Endodermal cell (in vitro differentiated cells): ENCODE data around the gene CAMK2B. TPM values are rescaled to one million over a fixed set of nuclear protein-coding genes. Genes with fewer than 3 reads are reported as not detected.

Source experiments
- DNase-seq: peaks from one replicate; pipeline ENCODE4 v3.0.0-alpha.2; 2017
- H3K27ac ChIP-seq: 2 replicates; pipeline ENCODE4 v1.5.1; 2013; ENCODE audit warnings: mild to moderate bottlenecking, low read depth, low read length, moderate library complexity
- H3K27me3 ChIP-seq: 2 replicates; pipeline ENCODE4 v1.6.1; 2013; ENCODE audit warnings: mild to moderate bottlenecking, low read length, moderate library complexity; ENCODE audit not compliant: insufficient read depth, control insufficient read depth, poor library complexity, severe bottlenecking
- H3K36me3 ChIP-seq: 2 replicates; pipeline ENCODE4 v1.7.0; 2013; ENCODE audit warnings: mild to moderate bottlenecking, low read length, moderate library complexity; ENCODE audit not compliant: control insufficient read depth, insufficient read depth
- H3K4me1 ChIP-seq: one replicate; pipeline ENCODE4 v1.7.0; 2013; ENCODE audit warnings: low read length; ENCODE audit not compliant: control insufficient read depth, insufficient read depth
- H3K4me3 ChIP-seq: 2 replicates; pipeline ENCODE4 v1.5.1; 2013; ENCODE audit warnings: mild to moderate bottlenecking, low read length, moderate library complexity
- H3K9ac ChIP-seq: 2 replicates; pipeline ENCODE4 v1.6.1; 2013; ENCODE audit warnings: mild to moderate bottlenecking, low read length, moderate library complexity; ENCODE audit not compliant: poor library complexity, severe bottlenecking; ENCODE audit errors: extremely low read depth
- H3K9me3 ChIP-seq: 2 replicates; pipeline ENCODE4 v1.6.1; 2013; ENCODE audit warnings: mild to moderate bottlenecking, low read length, moderate library complexity; ENCODE audit not compliant: control insufficient read depth
- H3K27ac Mint-ChIP-seq: 2 replicates; pipeline ENCODE4 v1.8.0; 2020; ENCODE audit warnings: mixed read lengths
- H3K27me3 Mint-ChIP-seq: 2 replicates; pipeline ENCODE4 v1.8.0; 2021; ENCODE audit warnings: mild to moderate bottlenecking, mixed read lengths; ENCODE audit not compliant: insufficient read depth
- H3K36me3 Mint-ChIP-seq: 2 replicates; pipeline ENCODE4 v1.8.0; 2020; ENCODE audit warnings: low read depth, mixed read lengths
- H3K4me1 Mint-ChIP-seq: 2 replicates; pipeline ENCODE4 v1.8.0; 2020; ENCODE audit warnings: mixed read lengths
- H3K4me3 Mint-ChIP-seq: 2 replicates; pipeline ENCODE4 v1.8.0; 2020; ENCODE audit warnings: mild to moderate bottlenecking, moderate library complexity, mixed read lengths
- H3K9me3 Mint-ChIP-seq: 2 replicates; pipeline ENCODE4 v1.8.0; 2020; ENCODE audit warnings: mild to moderate bottlenecking, mixed read lengths
- WGBS, 2 experiments: methylation state at CpG; one replicate each; pipeline versions ENCODE4 v1.1.5 to v1.1.7; 2013; ENCODE audit warnings: missing lambda C conversion rate in 2 of 2, mixed read lengths in 1 of 2; ENCODE audit not compliant: insufficient coverage in 1 of 2, insufficient read length in 1 of 2; 5-methylcytosine and 5-hydroxymethylcytosine counted together
- total RNA-seq, 2 donors: library from RNA; stranded (reverse); fragmentation: NEBNext Ultra II Directional in 1 of 2; extraction: Animal tissue kit (Norgen Biotek cat#: 25700) in 1 of 2; gene quantifications; 2 replicates in 1 of 2; 3 replicates in 1 of 2; pipeline ENCODE4 v1.2.1, GENCODE V29; 2021
- TF ChIP-seq, protein P1 (sequence below): fragments of 200-600 bp; sonication (generic); conservative IDR thresholded peaks from 2 replicates; pipeline ENCODE4 v1.5.0; 2021; ENCODE audit warnings: antibody characterized with exemption, mild to moderate bottlenecking

Gene CAMK2B
- total RNA-seq, 2 donors from 2014 or later, result 0.26 TPM; not detected in 1

DNA sequence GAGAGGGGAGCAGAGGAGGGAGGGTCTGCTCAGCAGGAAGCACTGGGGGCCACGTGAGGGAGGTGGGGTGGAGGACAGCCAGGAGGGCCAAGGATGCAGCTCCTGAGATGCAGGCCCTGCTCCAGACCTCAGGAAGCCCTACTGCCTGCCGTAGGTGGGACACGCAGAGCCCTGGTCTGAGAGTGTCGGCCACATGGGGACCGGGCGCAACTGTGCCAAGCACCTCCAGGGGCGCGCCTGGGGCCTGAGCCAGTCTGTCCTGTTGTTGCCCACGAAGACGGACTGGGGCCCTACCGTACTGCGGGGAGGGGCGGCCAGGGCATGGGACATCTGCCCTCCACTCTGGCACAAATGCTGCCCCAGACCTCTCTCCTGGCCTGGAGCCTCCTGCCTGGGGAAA lies 93.0 kb downstream of the CAMK2B start:
- Mint-ChIP-seq H3K9me3 (no peaks in the 10 kb centered on the region), H3K4me1 (no peaks in the 10 kb centered on the region), H3K4me3 (no peak overlapping the region), H3K27ac (no peak overlapping the region), H3K27me3 (no peaks in the 10 kb centered on the region), H3K36me3 (no peaks in the 10 kb centered on the region)
- H3K27me3 ChIP-seq, result no peaks in the 10 kb centered on the region
- H3K9ac ChIP-seq, result no peak overlapping the region
- H3K36me3 ChIP-seq, result no peaks in the 10 kb centered on the region
- 93 to 94% methylated on average over 9 to 13 of the region's 13 CpGs for WGBS, 2 experiments
- H3K4me3 ChIP-seq, result no peak overlapping the region
- TF ChIP-seq, protein P1, sequence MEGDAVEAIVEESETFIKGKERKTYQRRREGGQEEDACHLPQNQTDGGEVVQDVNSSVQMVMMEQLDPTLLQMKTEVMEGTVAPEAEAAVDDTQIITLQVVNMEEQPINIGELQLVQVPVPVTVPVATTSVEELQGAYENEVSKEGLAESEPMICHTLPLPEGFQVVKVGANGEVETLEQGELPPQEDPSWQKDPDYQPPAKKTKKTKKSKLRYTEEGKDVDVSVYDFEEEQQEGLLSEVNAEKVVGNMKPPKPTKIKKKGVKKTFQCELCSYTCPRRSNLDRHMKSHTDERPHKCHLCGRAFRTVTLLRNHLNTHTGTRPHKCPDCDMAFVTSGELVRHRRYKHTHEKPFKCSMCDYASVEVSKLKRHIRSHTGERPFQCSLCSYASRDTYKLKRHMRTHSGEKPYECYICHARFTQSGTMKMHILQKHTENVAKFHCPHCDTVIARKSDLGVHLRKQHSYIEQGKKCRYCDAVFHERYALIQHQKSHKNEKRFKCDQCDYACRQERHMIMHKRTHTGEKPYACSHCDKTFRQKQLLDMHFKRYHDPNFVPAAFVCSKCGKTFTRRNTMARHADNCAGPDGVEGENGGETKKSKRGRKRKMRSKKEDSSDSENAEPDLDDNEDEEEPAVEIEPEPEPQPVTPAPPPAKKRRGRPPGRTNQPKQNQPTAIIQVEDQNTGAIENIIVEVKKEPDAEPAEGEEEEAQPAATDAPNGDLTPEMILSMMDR, result no peak
- no peak for DNase-seq
- no peak overlapping the region for H3K27ac ChIP-seq
- no peaks in the 10 kb centered on the region for H3K4me1 ChIP-seq
- H3K9me3 ChIP-seq, result no peaks in the 10 kb centered on the region

DNA sequence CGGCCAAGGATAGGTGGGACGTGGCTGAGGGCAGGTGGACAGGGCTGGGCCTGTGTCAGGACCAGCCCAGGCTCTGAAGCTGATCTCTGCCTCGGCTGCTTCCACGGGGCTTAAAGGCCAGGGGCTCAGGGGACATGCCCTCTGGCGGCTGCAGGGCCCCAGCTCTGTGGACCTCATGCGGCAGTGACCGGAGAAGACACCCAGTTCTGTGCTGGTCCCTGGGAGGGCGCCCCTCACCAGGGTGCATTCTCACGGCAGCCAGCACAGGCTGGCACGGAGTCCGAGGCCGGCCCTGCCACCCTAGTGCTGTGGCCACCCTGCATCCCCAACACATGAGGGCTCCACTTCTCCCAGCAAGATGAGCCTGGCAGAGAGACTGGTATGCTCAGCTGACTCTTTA lies 94.3 kb downstream of the CAMK2B start:
- Histone ChIP-seq H3K27me3 (no peaks in the 10 kb centered on the region), H3K9ac (no peak overlapping the region), H3K4me3 (no peak overlapping the region), H3K4me1 (no peaks in the 10 kb centered on the region), H3K27ac (no peak overlapping the region), H3K9me3 (no peaks in the 10 kb centered on the region), H3K36me3 (no peaks in the 10 kb centered on the region)
- TF ChIP-seq, protein P1, result no peak
- Mint-ChIP-seq H3K27me3 (no peaks in the 10 kb centered on the region), H3K4me3 (no peak overlapping the region), H3K9me3 (no peaks in the 10 kb centered on the region), H3K27ac (no peak overlapping the region), H3K4me1 (no peaks in the 10 kb centered on the region), H3K36me3 (no peaks in the 10 kb centered on the region)
- WGBS, 2 experiments, result 93 to 98% methylated on average over 7 to 12 of the region's 12 CpGs
- DNase-seq, result no peak

DNA sequence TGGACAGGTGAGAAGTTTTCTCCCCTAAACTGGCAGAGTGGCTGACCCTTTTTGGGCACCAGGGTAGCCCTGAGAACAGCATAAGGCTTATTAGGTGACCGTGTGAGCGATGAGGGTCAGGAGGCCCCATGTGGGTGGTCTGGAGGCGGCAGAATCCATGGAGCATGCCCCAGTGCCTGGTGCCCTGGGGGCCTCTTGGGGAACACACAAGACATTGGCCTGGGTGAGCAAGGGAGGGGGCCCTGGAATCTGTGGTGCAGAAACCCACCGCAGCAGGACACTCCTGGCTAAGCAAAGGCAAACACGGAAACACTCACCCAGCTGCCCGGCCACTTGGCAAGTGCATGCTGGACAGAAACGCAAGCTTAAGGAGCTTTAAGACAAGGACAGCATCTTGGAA lies 95.1 kb downstream of the CAMK2B start:
- H3K9me3 ChIP-seq, result no peaks in the 10 kb centered on the region
- no peaks in the 10 kb centered on the region for H3K36me3 ChIP-seq
- no peaks in the 10 kb centered on the region for H3K27me3 Mint-ChIP-seq
- H3K4me1 Mint-ChIP-seq, result no peaks in the 10 kb centered on the region
- no peaks in the 10 kb centered on the region for H3K36me3 Mint-ChIP-seq
- H3K27ac ChIP-seq, result no peak overlapping the region
- H3K9me3 Mint-ChIP-seq, result no peaks in the 10 kb centered on the region
- TF ChIP-seq, protein P1, result no peak
- DNase-seq, result no peak
- no peak overlapping the region for H3K9ac ChIP-seq
- 88 to 93% methylated on average over 7 of the region's 7 CpGs for WGBS, 2 experiments
- no peak overlapping the region for H3K27ac Mint-ChIP-seq
- no peak overlapping the region for H3K4me3 ChIP-seq
- H3K27me3 ChIP-seq, result no peaks in the 10 kb centered on the region
- no peak overlapping the region for H3K4me3 Mint-ChIP-seq
- no peaks in the 10 kb centered on the region for H3K4me1 ChIP-seq
